Spleen (tissue), 7 donors: ENCODE data around the gene KMT2A.

Experiments used
- CTCF ChIP-seq, 11 experiments: fragments of 200-600 bp in 7 of 11; fragments of 450-650 bp in 4 of 11; sonication (generic) in 4 of 11; IDR thresholded peaks in 8 of 11; conservative IDR thresholded peaks in 3 of 11; 1 replicate in 7 of 11; 2 replicates in 4 of 11; pipeline versions ENCODE4 v1.4.0 to v1.8.0; 2016 to 2021; ENCODE audit warnings: antibody characterized with exemption in 11 of 11, inconsistent platforms in 4 of 11, mild to moderate bottlenecking in 1 of 11
- POLR2A ChIP-seq, 3 donors: fragments of 450-650 bp; IDR thresholded peaks; one replicate each; pipeline ENCODE4 v1.5.1; 2017; ENCODE audit warnings: antibody characterized with exemption in 3 of 3, mild to moderate bottlenecking in 1 of 3
- POLR2AphosphoS5 ChIP-seq, 3 donors: sonication (generic); formaldehyde crosslinking; IDR thresholded peaks; one replicate each; pipeline ENCODE4 v1.5.1; 2017; ENCODE audit warnings: antibody characterized with exemption in 3 of 3
- donor health status: DM: no; HTN: no; CAD: no; lungs with moderate emphysema.
- donor health status: DM: no; HTN: no; CAD: no.
- donor health status: DM: no; HTN: no; CAD: no.

GRCh38 chr11:118412921-118413320 is 23.4 kb upstream of the KMT2A start:
- TF ChIP-seq CTCF (IDR thresholded peaks at IDR 0.05 in 8 of 11, conservative IDR thresholded peaks at IDR 0.05 in 3 of 11), result no peak
- no peak for TF ChIP-seq POLR2A (IDR thresholded peaks at IDR 0.05)
- no peak for TF ChIP-seq POLR2AphosphoS5 (IDR thresholded peaks at IDR 0.05)
